H1 (cell line): ENCODE measurements around the gene ANKRD12. TPM values are rescaled to one million over a fixed set of nuclear protein-coding genes. Genes with fewer than 3 reads are reported as not detected.

ENCODE experiments used
- CTCF ChIA-PET: fragments of 300-600 bp; sonication (Branson Sonifier 250); formaldehyde crosslinking; loops from one replicate; lab custom pipeline; 2021; ENCODE audit not compliant: partially characterized antibody; lab: Charles Lee
- POLR2A ChIA-PET: fragments of 300-600 bp; sonication (Branson Sonifier 250); formaldehyde crosslinking; loops from one replicate; lab custom pipeline; 2021; ENCODE audit warnings: inconsistent platforms; ENCODE audit not compliant: partially characterized antibody; lab: Charles Lee
- DNase-seq, 2 experiments: peaks; one replicate each; pipeline versions ENCODE4 v3.0.0 to v3.0.0-alpha.2; 2010 to 2022; ENCODE audit warnings: low spot score in 2 of 2, low read depth in 1 of 2, mixed read lengths in 1 of 2
- FAIRE-seq: peaks from 2 replicates; lab custom pipeline; 2011; peaks lifted over from hg19 to GRCh38; lab: Jason Lieb, UNC
- H2AFZ ChIP-seq: 2 replicates; pipeline ENCODE4 v1.8.1; 2012; ENCODE audit warnings: low read length, inconsistent platforms
- H2AK5ac ChIP-seq: 2 replicates; pipeline ENCODE4 v1.6.1; 2013; ENCODE audit warnings: low read depth, low read length
- H2BK120ac ChIP-seq: replicated peaks from 2 replicates; pipeline ENCODE3; 2013; ENCODE audit warnings: low read depth, low read length, inconsistent platforms
- H2BK12ac ChIP-seq: 2 replicates; pipeline ENCODE4 v1.6.1; 2013; ENCODE audit warnings: low read depth, low read length
- H2BK15ac ChIP-seq: 2 replicates; pipeline ENCODE4 v1.6.1; 2013; ENCODE audit warnings: low read length
- H2BK20ac ChIP-seq: 2 replicates; pipeline ENCODE4 v1.6.1; 2013; ENCODE audit warnings: low read length
- H2BK5ac ChIP-seq: 2 replicates; pipeline ENCODE4 v1.6.1; 2013; ENCODE audit warnings: low read depth, low read length
- H3K14ac ChIP-seq: 2 replicates; pipeline ENCODE4 v1.6.1; 2013; ENCODE audit warnings: inconsistent platforms; ENCODE audit not compliant: insufficient read length
- H3K18ac ChIP-seq: 2 replicates; pipeline ENCODE4 v1.6.1; 2013; ENCODE audit warnings: low read length; ENCODE audit errors: extremely low read depth
- H3K23ac ChIP-seq: 2 replicates; pipeline ENCODE4 v1.6.1; 2013; ENCODE audit warnings: inconsistent platforms; ENCODE audit not compliant: insufficient read length
- H3K23me2 ChIP-seq: 2 replicates; pipeline ENCODE4 v1.6.1; 2013; ENCODE audit warnings: low read depth, low read length
- H3K27ac ChIP-seq: 2 replicates; pipeline ENCODE4 v1.6.1; 2011; ENCODE audit warnings: low read depth, low read length, inconsistent platforms
- H3K27me3 ChIP-seq, 4 experiments: replicated peaks in 1 of 4; 1 replicate in 1 of 4; 2 replicates in 3 of 4; pipeline versions ENCODE4 v1.6.1 to v1.8.1; 2011 to 2013; ENCODE audit warnings: low read length in 3 of 4, mild to moderate bottlenecking in 3 of 4, inconsistent platforms in 2 of 4, mixed read lengths in 2 of 4, moderate library complexity in 1 of 4; ENCODE audit not compliant: control insufficient read depth in 3 of 4, insufficient read depth in 3 of 4; ENCODE audit errors: extremely low read depth in 1 of 4
- H3K36me3 ChIP-seq, 4 experiments: 2 replicates each; pipeline versions ENCODE4 v1.6.1 to v1.8.1; 2011 to 2013; ENCODE audit warnings: mild to moderate bottlenecking in 4 of 4, low read length in 3 of 4, moderate library complexity in 2 of 4, control low read depth in 1 of 4, inconsistent platforms in 1 of 4; ENCODE audit not compliant: insufficient read depth in 4 of 4, control insufficient read depth in 2 of 4
- H3K4ac ChIP-seq: replicated peaks from 2 replicates; pipeline ENCODE3; 2013; ENCODE audit warnings: low read length, low read depth, mixed read lengths, inconsistent platforms; ENCODE audit not compliant: insufficient read length
- H3K4me1 ChIP-seq, 4 experiments: replicated peaks in 1 of 4; 1 replicate in 1 of 4; 2 replicates in 3 of 4; pipeline versions ENCODE4 v1.6.1 to v1.8.1; 2011 to 2013; ENCODE audit warnings: low read length in 3 of 4, inconsistent platforms in 2 of 4, mixed read lengths in 1 of 4; ENCODE audit not compliant: insufficient read depth in 4 of 4, control insufficient read depth in 3 of 4
- H3K4me2 ChIP-seq, 2 experiments: 2 replicates each; pipeline versions ENCODE4 v1.6.1 to v1.8.1; 2011 to 2013; ENCODE audit warnings: low read depth in 2 of 2, low read length in 2 of 2, control low read depth in 1 of 2, inconsistent platforms in 1 of 2, mild to moderate bottlenecking in 1 of 2; ENCODE audit not compliant: insufficient read depth in 1 of 2
- H3K4me3 ChIP-seq, 4 experiments: fragments of 200-600, 300-600 bp in 1 of 4; sonication (generic), shearing (Covaris generic), sonication (Bioruptor Twin) in 1 of 4; 2 replicates each; pipeline versions ENCODE4 v1.5.1 to v1.8.1; 2011 to 2016; ENCODE audit warnings: low read length in 4 of 4, low read depth in 3 of 4, control low read depth in 2 of 4, inconsistent platforms in 2 of 4, mild to moderate bottlenecking in 2 of 4, mixed read lengths in 1 of 4, moderate library complexity in 1 of 4; ENCODE audit not compliant: insufficient read depth in 2 of 4; ENCODE audit errors: extremely low read depth in 1 of 4
- H3K56ac ChIP-seq: replicated peaks from 2 replicates; pipeline ENCODE3; 2013; ENCODE audit warnings: low read depth, mild to moderate bottlenecking, mixed read lengths, low read length, inconsistent platforms; ENCODE audit not compliant: insufficient read length
- H3K79me1 ChIP-seq: 2 replicates; pipeline ENCODE4 v1.6.1; 2013; ENCODE audit warnings: low read depth, low read length, control low read depth
- H3K79me2 ChIP-seq, 2 experiments: 2 replicates each; pipeline versions ENCODE4 v1.6.1 to v1.8.1; 2012 to 2013; ENCODE audit warnings: low read length in 2 of 2, mild to moderate bottlenecking in 2 of 2, inconsistent platforms in 1 of 2; ENCODE audit not compliant: insufficient read depth in 2 of 2, control insufficient read depth in 1 of 2
- H3K9ac ChIP-seq, 4 experiments: replicated peaks in 1 of 4; 1 replicate in 1 of 4; 2 replicates in 3 of 4; pipeline versions ENCODE4 v1.6.1 to v1.8.1; 2011 to 2013; ENCODE audit warnings: low read depth in 3 of 4, low read length in 3 of 4, control low read depth in 2 of 4, mild to moderate bottlenecking in 2 of 4, moderate library complexity in 2 of 4, inconsistent platforms in 1 of 4; ENCODE audit errors: extremely low read depth in 1 of 4
- H3K9me3 ChIP-seq, 2 experiments: 2 replicates each; pipeline versions ENCODE4 v1.6.1 to v1.8.1; 2012 to 2013; ENCODE audit warnings: mild to moderate bottlenecking in 2 of 2, moderate library complexity in 2 of 2, control low read depth in 1 of 2, inconsistent platforms in 1 of 2, low read depth in 1 of 2, low read length in 1 of 2, mixed read lengths in 1 of 2; ENCODE audit not compliant: insufficient read depth in 2 of 2
- H4K20me1 ChIP-seq, 2 experiments: replicated peaks in 1 of 2; 2 replicates each; pipeline versions ENCODE3 to v1.8.1; 2011 to 2013; ENCODE audit warnings: inconsistent platforms in 2 of 2, low read length in 2 of 2, mild to moderate bottlenecking in 1 of 2; ENCODE audit not compliant: insufficient read depth in 2 of 2, control insufficient read depth in 1 of 2
- H4K5ac ChIP-seq: 2 replicates; pipeline ENCODE4 v1.6.1; 2013; ENCODE audit warnings: low read length, low read depth, mixed read lengths, inconsistent platforms; ENCODE audit not compliant: insufficient read length
- H4K8ac ChIP-seq: 2 replicates; pipeline ENCODE4 v1.8.0; 2013; ENCODE audit warnings: mild to moderate bottlenecking, moderate library complexity, low read length, inconsistent platforms; ENCODE audit not compliant: insufficient read depth; ENCODE audit errors: extremely low read depth
- H4K91ac ChIP-seq: replicated peaks from 2 replicates; pipeline ENCODE3; 2013; ENCODE audit warnings: low read length, mixed read lengths, inconsistent platforms; ENCODE audit not compliant: insufficient read length
- POLR2A ChIP-seq, 2 experiments: IDR thresholded peaks; 1 replicate in 1 of 2; 2 replicates in 1 of 2; pipeline ENCODE4 v1.6.1; 2011; ENCODE audit warnings: low read depth in 2 of 2, low read length in 2 of 2, mild to moderate bottlenecking in 2 of 2; ENCODE audit errors: control extremely low read depth in 1 of 2
- WGBS, 2 experiments: shearing (Covaris generic) in 1 of 2; methylation state at CpG; one replicate each; pipeline versions ENCODE4 v1.1.6 to v1.1.7; 2013 to 2015; ENCODE audit warnings: low lambda C conversion rate in 2 of 2, mixed read lengths in 2 of 2, inconsistent platforms in 1 of 2, low coverage in 1 of 2, missing lambda C conversion rate in 1 of 2; ENCODE audit not compliant: insufficient replicate concordance in 2 of 2, insufficient coverage in 1 of 2, insufficient read length in 1 of 2; ENCODE audit errors: extremely low coverage in 1 of 2, missing lambda C conversion rate in 1 of 2; 5-methylcytosine and 5-hydroxymethylcytosine counted together
- polyA plus RNA-seq, 7 experiments: library from polyadenylated mRNA; depleted of rRNA in 3 of 7; stranded (reverse) in 5 of 7; unstranded in 2 of 7; fragments of >200 nt in 5 of 7; fragments of 200-250 nt in 2 of 7; gene quantifications; 1 replicate in 5 of 7; 2 replicates in 1 of 7; 4 replicates in 1 of 7; pipeline versions ENCODE4 v1.2.1 to v1.2.3, GENCODE V29; 2011 to 2013; ENCODE audit warnings: missing spikeins in 2 of 7, mixed read lengths in 2 of 7
- total RNA-seq: library from RNA; stranded (reverse); fragmentation: NEBNext Ultra II Directional; extraction: Animal tissue kit (Norgen Biotek cat#: 25700); gene quantifications from 2 replicates; pipeline ENCODE4 v1.2.1, GENCODE V29; 2021

The ANKRD12 gene
- total and polyA plus RNA-seq, 2 of the 8 experiments (the other 6 are each of a cell fraction or from before 2014, with no cell fraction given), result 2.6 to 37.9 TPM

- CTCF ChIA-PET, result no interaction called here
- WGBS, 2 experiments, result 89% methylated on average over 2 of the region's 2 CpGs; no CpG with 5 or more reads in 1 of the 2 experiments
Measured at GRCh38 chr18:9273221-9273620, 136.6 kb downstream of the ANKRD12 start.

More at GRCh38 chr18:9273221-9273620, 136.6 kb downstream of the ANKRD12 start:
- Histone ChIP-seq H4K20me1 (no peaks in the 10 kb centered on the region), H2BK5ac (no peak overlapping the region), H3K14ac (no peak overlapping the region), H3K23me2 (no peaks in the 10 kb centered on the region), H3K18ac (no peak overlapping the region), H3K27ac (no peak overlapping the region), H3K4me2 (no peak overlapping the region), H3K23ac (no peak overlapping the region), H3K9me3 (no peaks in the 10 kb centered on the region), H4K91ac (no peak overlapping the region), H2BK15ac (no peak overlapping the region), H2BK120ac (no peak overlapping the region), H2AK5ac (no peak overlapping the region), H4K5ac (no peak overlapping the region), H3K27me3 (no peaks in the 10 kb centered on the region), H3K36me3 (peaks cover 0 to 4% (median under 1%) of the 10 kb centered on the region in 4 experiments; a peak in 2 of 8 replicates), H3K79me2 (no peaks in the 10 kb centered on the region), H4K8ac (no peak overlapping the region), H2AFZ (no peak overlapping the region), H2BK20ac (no peak overlapping the region), H3K4me1 (no peaks in the 10 kb centered on the region), H2BK12ac (no peak overlapping the region), H3K79me1 (no peaks in the 10 kb centered on the region), H3K4me3 (no peak overlapping the region), H3K9ac (no peak overlapping the region), H3K56ac (no peak overlapping the region), H3K4ac (no peak overlapping the region)
- DNase-seq (no peak), FAIRE-seq (no peak)
- POLR2A ChIA-PET, result no interaction called here
- no peak for TF ChIP-seq POLR2A (IDR thresholded peaks at IDR 0.05; ENCODE audit: control extremely low read depth in 1 of 2, low read depth in 2 of 2, low read length in 2 of 2)
